Activated CD4-positive, alpha-beta memory T cell treated with anti-CD3 and anti-CD28 coated beads for 36 hours (primary cell): ENCODE measurements around the gene PRDX1. TPM values are rescaled to one million over a fixed set of nuclear protein-coding genes. Genes with fewer than 3 reads are reported as not detected.

Experiments used
- CTCF ChIA-PET: fragments of 350-600 bp; sonication (Branson Sonifier 250); formaldehyde crosslinking; loops from one replicate; lab custom pipeline; 2021; ENCODE audit warnings: antibody characterized with exemption, inconsistent platforms; lab: Charles Lee
- POLR2A ChIA-PET: fragments of 350-600 bp; sonication (Branson Sonifier 250); formaldehyde crosslinking; loops from one replicate; lab custom pipeline; 2021; ENCODE audit warnings: antibody characterized with exemption; lab: Charles Lee
- DNase-seq: peaks from one replicate; pipeline ENCODE4 v3.0.0-alpha.2; 2020
- H3K27ac Mint-ChIP-seq: one replicate; pipeline ENCODE4 v1.8.0; 2021; ENCODE audit warnings: mixed read lengths
- H3K27me3 Mint-ChIP-seq: one replicate; pipeline ENCODE4 v1.8.0; 2021; ENCODE audit warnings: mixed read lengths
- H3K36me3 Mint-ChIP-seq: one replicate; pipeline ENCODE4 v1.8.0; 2021; ENCODE audit warnings: mixed read lengths
- H3K4me1 Mint-ChIP-seq: one replicate; pipeline ENCODE4 v1.8.0; 2021; ENCODE audit warnings: low read depth, mixed read lengths
- H3K4me3 Mint-ChIP-seq: one replicate; pipeline ENCODE4 v1.8.0; 2021; ENCODE audit warnings: mild to moderate bottlenecking, mixed read lengths
- H3K9me3 Mint-ChIP-seq: one replicate; pipeline ENCODE4 v1.8.0; 2021; ENCODE audit warnings: mixed read lengths
- intact Hi-C: fragments of 100-400 bp; cut with micrococcal nuclease; formaldehyde crosslinking; loops from one replicate; pipeline ENCODE4 v1.15.1; 2023
- total RNA-seq, 2 experiments: library from RNA; stranded (reverse); gene quantifications; one replicate each; pipeline ENCODE4 v1.2.3, GENCODE V29; 2021

PRDX1 gene
- 100 to 1,000 TPM; 479 to 481 TPM for total RNA-seq

DNA sequence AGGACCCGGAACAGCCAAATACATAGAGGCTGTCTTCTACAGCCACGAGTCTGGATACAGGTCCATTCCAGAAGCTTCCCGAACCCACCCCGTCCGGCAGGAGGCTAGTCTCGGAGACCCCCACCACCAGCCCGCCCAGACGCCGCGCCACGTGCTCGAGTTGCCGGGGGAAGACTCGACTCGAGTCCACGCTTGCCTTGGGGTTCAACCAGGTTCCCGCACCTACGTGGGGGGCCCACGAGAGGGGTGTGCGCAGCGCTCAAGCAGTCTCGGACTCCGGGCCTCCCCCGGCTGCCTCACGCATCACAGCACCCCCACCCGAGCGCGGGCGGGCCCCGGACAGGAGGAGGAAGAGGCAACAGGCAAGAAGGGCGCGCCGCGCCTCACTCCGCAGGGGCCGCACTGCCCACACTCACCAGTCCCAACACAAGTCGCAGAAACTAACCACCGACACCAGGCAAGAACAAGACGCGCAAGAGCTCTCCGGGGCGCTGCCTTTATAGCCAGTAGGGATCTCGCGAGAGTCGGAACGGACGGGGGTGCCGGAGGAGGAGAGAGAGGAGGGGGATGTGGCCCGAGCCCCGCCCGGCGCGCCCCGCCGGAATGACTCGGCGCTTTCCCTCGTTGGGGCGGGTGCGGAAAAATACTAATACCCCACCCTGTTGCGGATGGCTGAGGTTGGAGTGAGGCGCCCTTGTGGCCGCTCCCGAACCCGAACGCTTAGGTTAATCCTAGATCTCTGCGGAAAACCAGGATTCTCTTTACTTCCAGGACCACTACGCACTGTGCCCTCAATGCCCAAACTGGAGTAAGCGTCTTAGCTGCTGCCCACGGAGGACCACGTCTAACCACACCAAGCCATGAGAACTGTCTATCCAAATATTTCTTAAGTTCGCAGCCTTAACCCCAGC, at the start of gene PRDX1:
TSS of gene PRDX1 (minus strand) at position 472 of the 911 bp plus-strand sequence. CDS start 2,841 bp downstream, outside the sequence.
- H3K27me3 Mint-ChIP-seq, result peaks cover 1% of the 10 kb centered on the region
- peak within 1 kb of the TSS; percentile 94 for H3K27ac Mint-ChIP-seq
- no peaks in the 10 kb centered on the region for H3K9me3 Mint-ChIP-seq
- peaks cover 22% of the 10 kb centered on the region for H3K36me3 Mint-ChIP-seq
- H3K4me1 Mint-ChIP-seq, result peaks cover 43% of the 10 kb centered on the region
- POLR2A ChIA-PET, result interaction anchor here (0.6 to 2.8 kb wide), 31 partner anchors 8 to 800 kb away, joined by 3 to 50 read pairs (median 6); partner anchors contain the start of genes AKR1A1, CCDC163, GPBP1L1 and HECTD3
- H3K4me3 Mint-ChIP-seq, result peak within 1 kb of the TSS; percentile 94
- intact Hi-C loops, result loop anchor here (1.0 to 2.0 kb wide), 10 partner anchors 15 to 229 kb away; partner anchors contain the start of genes CCDC163, GPBP1L1, IPP and MMACHC
- peak; percentile 98 for DNase-seq
- CTCF ChIA-PET, result interaction anchor here (0.6 to 3.1 kb wide), 7 partner anchors 9 to 52 kb away, joined by 3 to 26 read pairs (median 5); partner anchors contain the start of gene AKR1A1

GRCh38 chr1:45570631-45571030, 48.9 kb upstream of the PRDX1 start:
- Mint-ChIP-seq H3K4me3 (no peak overlapping the region), H3K4me1 (no peaks in the 10 kb centered on the region), H3K36me3 (peaks cover 22% of the 10 kb centered on the region), H3K27me3 (no peaks in the 10 kb centered on the region), H3K27ac (no peak overlapping the region), H3K9me3 (no peaks in the 10 kb centered on the region)
- ChIA-PET CTCF (interaction anchor here (0.5 to 7.7 kb wide), 21 partner anchors 9 to 267 kb away, joined by 3 to 142 read pairs (median 7); partner anchors contain the start of genes AKR1A1, CCDC163, MMACHC and MUTYH), POLR2A (no interaction called here)
- DNase-seq, result no peak
- intact Hi-C loops, result loop anchor here (1.0 to 2.0 kb wide), 4 partner anchors 20 to 212 kb away; partner anchors contain the start of genes AKR1A1 and PRDX1

- ChIA-PET POLR2A (interaction anchor here (1.1 kb wide), 1 partner anchor 19 kb away, joined by 3 read pairs; no protein-coding TSS in a partner anchor), CTCF (interaction anchor here (0.7 to 7.7 kb wide), 25 partner anchors 9 to 230 kb away, joined by 3 to 142 read pairs (median 6); partner anchors contain the start of genes AKR1A1, CCDC163, MMACHC and MUTYH)
- H3K4me1 Mint-ChIP-seq, result no peaks in the 10 kb centered on the region
- peak; percentile 81 for DNase-seq
- H3K4me3 Mint-ChIP-seq, result no peak overlapping the region
- no peaks in the 10 kb centered on the region for H3K9me3 Mint-ChIP-seq
- intact Hi-C loops, result loop anchor here (1.0 to 2.0 kb wide), 4 partner anchors 19 to 211 kb away; partner anchors contain the start of genes AKR1A1 and PRDX1
- H3K27ac Mint-ChIP-seq, result peak overlapping the region; percentile 16
- H3K36me3 Mint-ChIP-seq, result peaks cover 23% of the 10 kb centered on the region
- H3K27me3 Mint-ChIP-seq, result no peaks in the 10 kb centered on the region
These were observed 48.4 kb upstream of the PRDX1 start for GRCh38 chr1:45569962-45570581.

- H3K9me3 Mint-ChIP-seq, result no peaks in the 10 kb centered on the region
- peaks cover 23% of the 10 kb centered on the region for H3K36me3 Mint-ChIP-seq
- no peaks in the 10 kb centered on the region for H3K4me1 Mint-ChIP-seq
- intact Hi-C loops, result no loop called here
- no peak for DNase-seq
- no peak overlapping the region for H3K4me3 Mint-ChIP-seq
- H3K27ac Mint-ChIP-seq, result no peak overlapping the region
- H3K27me3 Mint-ChIP-seq, result no peaks in the 10 kb centered on the region
- ChIA-PET POLR2A (interaction anchor here (1.1 kb wide), 2 partner anchors 18 to 255 kb away, joined by 3 to 4 read pairs; no protein-coding TSS in a partner anchor), CTCF (interaction anchor here (0.6 to 7.7 kb wide), 21 partner anchors 10 to 230 kb away, joined by 3 to 142 read pairs (median 5); partner anchors contain the start of genes AKR1A1, MUTYH, NASP and PRDX1)
These were observed 47.9 kb upstream of the PRDX1 start for GRCh38 chr1:45569571-45569961.

- intact Hi-C loops, result no loop called here
- CTCF ChIA-PET, result interaction anchor here (0.5 to 7.7 kb wide), 18 partner anchors 11 to 469 kb away, joined by 3 to 142 read pairs (median 4); partner anchors contain the start of genes AKR1A1, MUTYH, NASP and PRDX1
- no peak for DNase-seq
- no peaks in the 10 kb centered on the region for H3K4me1 Mint-ChIP-seq
- peaks cover 29% of the 10 kb centered on the region for H3K36me3 Mint-ChIP-seq
- no peaks in the 10 kb centered on the region for H3K9me3 Mint-ChIP-seq
- no peaks in the 10 kb centered on the region for H3K27me3 Mint-ChIP-seq
- POLR2A ChIA-PET, result interaction anchor here (1.5 to 1.7 kb wide), 2 partner anchors 18 to 56 kb away, joined by 5 to 6 read pairs; partner anchors contain the start of gene AKR1A1
- no peak overlapping the region for H3K4me3 Mint-ChIP-seq
- H3K27ac Mint-ChIP-seq, result no peak overlapping the region
These were observed 46.7 kb upstream of the PRDX1 start for GRCh38 chr1:45568421-45568820.

DNA sequence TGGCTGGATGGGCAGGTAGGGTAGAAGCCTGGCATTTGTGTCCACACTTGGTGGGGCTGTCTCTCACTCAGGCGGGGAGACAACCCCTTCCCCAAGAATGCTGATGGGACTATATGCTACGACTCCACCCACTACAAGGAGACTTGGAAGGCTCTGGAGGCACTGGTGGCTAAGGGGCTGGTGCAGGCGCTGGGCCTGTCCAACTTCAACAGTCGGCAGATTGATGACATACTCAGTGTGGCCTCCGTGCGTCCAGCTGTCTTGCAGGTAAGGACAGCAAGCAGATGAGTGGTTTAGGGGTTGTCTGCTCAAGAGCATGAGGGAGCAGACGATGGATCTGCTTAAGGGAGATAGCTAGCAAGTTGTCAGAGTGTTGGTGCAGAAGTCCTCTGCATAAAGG, 46.2 kb upstream of the PRDX1 start:
- no peaks in the 10 kb centered on the region for H3K27me3 Mint-ChIP-seq
- intact Hi-C loops, result no loop called here
- DNase-seq, result no peak
- no peak overlapping the region for H3K4me3 Mint-ChIP-seq
- H3K27ac Mint-ChIP-seq, result no peak overlapping the region
- CTCF ChIA-PET, result interaction anchor here (1.1 to 7.7 kb wide), 8 partner anchors 15 to 208 kb away, joined by 3 to 142 read pairs (median 21); partner anchors contain the start of genes AKR1A1, NASP and TESK2
- POLR2A ChIA-PET, result interaction anchor here (1.5 to 1.7 kb wide), 2 partner anchors 17 to 55 kb away, joined by 5 to 6 read pairs; partner anchors contain the start of gene AKR1A1
- no peaks in the 10 kb centered on the region for H3K4me1 Mint-ChIP-seq
- no peaks in the 10 kb centered on the region for H3K9me3 Mint-ChIP-seq
- peaks cover 32% of the 10 kb centered on the region for H3K36me3 Mint-ChIP-seq

DNA sequence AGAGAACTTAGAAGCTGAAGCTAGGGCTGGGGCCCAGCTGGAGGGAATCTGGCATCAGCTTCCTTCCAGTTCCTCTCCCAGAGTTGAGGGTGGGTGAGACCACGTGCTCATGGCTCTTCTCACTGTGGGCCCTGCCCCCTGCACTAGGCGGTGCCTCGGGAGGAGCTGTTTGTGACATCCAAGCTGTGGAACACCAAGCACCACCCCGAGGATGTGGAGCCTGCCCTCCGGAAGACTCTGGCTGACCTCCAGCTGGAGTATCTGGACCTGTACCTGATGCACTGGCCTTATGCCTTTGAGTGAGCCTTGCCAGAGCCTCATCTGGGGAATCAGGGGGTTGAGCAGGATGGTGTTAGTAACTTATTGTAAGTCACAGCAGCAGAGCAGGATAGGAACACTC, 45.0 kb upstream of the PRDX1 start:
- intact Hi-C loops, result no loop called here
- Mint-ChIP-seq H3K9me3 (no peaks in the 10 kb centered on the region), H3K4me3 (no peak overlapping the region), H3K27me3 (no peaks in the 10 kb centered on the region), H3K4me1 (no peaks in the 10 kb centered on the region), H3K27ac (no peak overlapping the region), H3K36me3 (peaks cover 36% of the 10 kb centered on the region)
- ChIA-PET CTCF (interaction anchor here (0.6 to 7.7 kb wide), 4 partner anchors 16 to 76 kb away, joined by 3 to 142 read pairs (median 28); partner anchors contain the start of genes AKR1A1 and TESK2), POLR2A (interaction anchor here (1.0 to 1.5 kb wide), 2 partner anchors 15 to 46 kb away, joined by 3 to 6 read pairs; partner anchors contain the start of gene PRDX1)
- DNase-seq, result no peak

DNA sequence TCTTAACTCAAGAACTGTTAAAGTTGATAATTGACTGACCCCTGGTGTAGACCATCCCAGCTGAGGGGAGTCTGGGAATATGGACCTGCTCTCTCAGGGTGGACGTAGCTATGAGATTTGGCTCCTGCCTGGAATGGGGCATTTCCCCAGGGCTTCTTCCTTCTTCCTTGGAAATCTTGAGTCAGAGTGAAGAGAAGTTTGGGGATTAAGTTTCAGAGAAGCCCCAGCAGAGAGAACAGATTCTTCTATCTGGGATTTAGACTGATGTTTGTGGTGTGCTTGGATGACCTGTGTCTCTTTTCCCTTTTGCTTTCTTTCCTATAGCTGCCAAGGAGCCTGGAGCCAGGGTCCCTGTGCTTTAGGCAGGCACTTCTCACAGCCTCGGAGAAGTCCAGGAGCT, 42.2 kb upstream of the PRDX1 start:
- H3K36me3 Mint-ChIP-seq, result peaks cover 29% of the 10 kb centered on the region
- POLR2A ChIA-PET, result interaction anchor here (2.1 kb wide), 1 partner anchor 42 kb away, joined by 11 read pairs; the partner anchor contains the start of gene PRDX1
- no peak overlapping the region for H3K27ac Mint-ChIP-seq

GRCh38 chr1:45557422-45557944, 35.8 kb upstream of the PRDX1 start:
- Mint-ChIP-seq H3K27me3 (no peaks in the 10 kb centered on the region), H3K27ac (no peak overlapping the region), H3K9me3 (no peaks in the 10 kb centered on the region), H3K4me1 (peaks cover 18% of the 10 kb centered on the region), H3K36me3 (peaks cover 17% of the 10 kb centered on the region), H3K4me3 (no peak overlapping the region)
- CTCF ChIA-PET, result interaction anchor here (1.8 kb wide), 1 partner anchor 12 kb away, joined by 4 read pairs; no protein-coding TSS in a partner anchor
- POLR2A ChIA-PET, result interaction anchor here (0.6 to 1.2 kb wide), 2 partner anchors 17 to 36 kb away, joined by 3 read pairs; partner anchors contain the start of gene PRDX1
- intact Hi-C loops, result no loop called here
- DNase-seq, result no peak

More for the DNA sequence above, 42.2 kb upstream of the PRDX1 start:
- Mint-ChIP-seq H3K4me3 (no peak overlapping the region), H3K4me1 (peaks cover 3% of the 10 kb centered on the region), H3K9me3 (no peaks in the 10 kb centered on the region), H3K27me3 (no peaks in the 10 kb centered on the region)
- intact Hi-C loops, result no loop called here
- CTCF ChIA-PET, result interaction anchor here (0.8 kb wide), 1 partner anchor 64 kb away, joined by 4 read pairs; the partner anchor contains the start of genes CCDC163 and MMACHC
- DNase-seq, result no peak

DNA sequence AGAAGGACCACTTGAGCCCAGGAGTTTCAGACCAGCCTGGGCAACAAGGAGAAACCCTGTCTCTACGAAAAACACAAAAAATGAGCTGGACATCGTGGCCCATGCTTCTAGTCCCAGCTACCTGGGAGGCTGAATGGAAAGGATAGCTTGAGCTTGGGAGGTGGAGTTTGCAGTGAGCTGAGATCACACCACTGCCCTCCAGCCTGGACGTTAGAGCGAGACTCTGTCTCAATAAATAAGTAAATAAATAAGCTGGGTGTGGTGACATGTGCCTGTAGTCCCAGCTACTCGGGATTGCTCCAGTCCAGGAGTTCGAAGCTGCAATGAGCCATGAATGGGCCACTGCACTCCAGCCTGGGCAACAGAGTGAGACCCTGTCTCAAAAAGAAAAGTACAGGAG, 32.5 kb upstream of the PRDX1 start:
- peaks cover 15% of the 10 kb centered on the region for H3K36me3 Mint-ChIP-seq
- no peaks in the 10 kb centered on the region for H3K27me3 Mint-ChIP-seq
- no peak for DNase-seq
- H3K9me3 Mint-ChIP-seq, result no peaks in the 10 kb centered on the region
- intact Hi-C loops, result no loop called here
- peaks cover 30% of the 10 kb centered on the region for H3K4me1 Mint-ChIP-seq
- ChIA-PET CTCF (interaction anchor here (1.1 to 1.3 kb wide), 3 partner anchors 16 to 42 kb away, joined by 3 to 5 read pairs (median 3); no protein-coding TSS in a partner anchor), POLR2A (interaction anchor here (2.1 kb wide), 1 partner anchor 33 kb away, joined by 9 read pairs; the partner anchor contains the start of gene PRDX1)
- H3K27ac Mint-ChIP-seq, result no peak overlapping the region
- H3K4me3 Mint-ChIP-seq, result no peak overlapping the region
